ENCODE measurements around the gene EEPD1.

DNA sequence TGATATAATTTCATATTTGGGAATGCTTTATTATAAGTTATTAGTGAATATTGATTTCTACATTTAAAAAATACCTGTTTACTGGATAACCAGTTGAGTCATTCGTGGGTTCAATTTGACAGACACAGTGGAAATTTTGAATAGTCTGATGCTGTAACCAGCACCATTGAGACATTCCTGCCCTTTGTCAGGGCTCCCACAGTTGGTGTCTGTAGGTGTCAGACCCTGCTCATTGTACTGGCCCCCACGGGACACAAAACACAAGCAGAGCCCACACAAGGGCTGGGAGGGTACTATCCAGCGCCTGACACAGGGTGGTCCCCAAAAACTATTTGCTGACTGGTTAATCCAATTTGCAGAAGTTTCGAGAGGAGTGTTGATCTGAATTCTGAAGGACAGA, 35.9 kb downstream of the EEPD1 start:
- TF ChIP-seq, protein P1, sequence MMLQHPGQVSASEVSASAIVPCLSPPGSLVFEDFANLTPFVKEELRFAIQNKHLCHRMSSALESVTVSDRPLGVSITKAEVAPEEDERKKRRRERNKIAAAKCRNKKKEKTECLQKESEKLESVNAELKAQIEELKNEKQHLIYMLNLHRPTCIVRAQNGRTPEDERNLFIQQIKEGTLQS (CRISPR knock-in tag; conservative IDR thresholded peaks at IDR 0.05), result no peak
- TF ChIP-seq MAX (CRISPR knock-in tag; IDR thresholded peaks at IDR 0.05) (no peak), CTCF (IDR thresholded peaks at IDR 0.05) (no peak), FOXP1 (CRISPR knock-in tag; IDR thresholded peaks at IDR 0.05; ENCODE audit: borderline replicate concordance) (no peak)
